Right cardiac atrium (tissue), 5 donors: ENCODE results near the gene TFCP2L1. TPM values are rescaled to one million over a fixed set of nuclear protein-coding genes. Genes with fewer than 3 reads are reported as not detected.

Experiments
- ATAC-seq, 2 donors: fragments of 200-7000 bp; cut with Tn5 transposase; one replicate each; pipeline versions ENCODE4 v1.8.0 to v1.9.1; 2020; ENCODE audit warnings: moderate library complexity in 2 of 2, mild to moderate bottlenecking in 1 of 2
- DNase-seq, 3 donors: peaks; one replicate each; pipeline ENCODE4 v3.0.0-alpha.2; 2020
- H3K27ac ChIP-seq: one replicate; pipeline ENCODE4 v1.5.1; 2013; ENCODE audit warnings: mild to moderate bottlenecking, low read length, control low read depth, moderate library complexity
- H3K27me3 ChIP-seq: one replicate; pipeline ENCODE4 v1.6.1; 2013; ENCODE audit not compliant: control insufficient read depth, insufficient read depth
- H3K4me1 ChIP-seq: one replicate; pipeline ENCODE4 v1.6.1; 2013; ENCODE audit warnings: low read length; ENCODE audit not compliant: control insufficient read depth, insufficient read depth
- H3K4me3 ChIP-seq: one replicate; pipeline ENCODE4 v1.5.1; 2013; ENCODE audit warnings: low read length, control low read depth
- H3K9me3 ChIP-seq: one replicate; pipeline ENCODE4 v1.6.1; 2013; ENCODE audit warnings: low read length; ENCODE audit not compliant: control insufficient read depth
- WGBS: extraction: QIAGEN DNeasy Blood & Tissue Kit; methylation state at CpG from one replicate; pipeline ENCODE4 v1.1.7; 2013; 5-methylcytosine and 5-hydroxymethylcytosine counted together
- intact Hi-C, 4 donors: fragments of 100-400 bp; cut with DNase I; formaldehyde crosslinking; loops; one replicate each; pipeline versions ENCODE4 v1.11.0 to v1.14.0; 2022 to 2023
- polyA plus RNA-seq: library from polyadenylated mRNA; stranded (reverse); fragments of 200-250 nt; gene quantifications from one replicate; pipeline ENCODE4 v1.2.3, GENCODE V29; 2013
- total RNA-seq, 4 donors: library from RNA; stranded (reverse); fragmentation: NEBNext Ultra II Directional; extraction: Animal tissue kit (Norgen Biotek cat#: 25700); gene quantifications; one replicate each; pipeline ENCODE4 v1.2.1, GENCODE V29; 2021
- donor health status: healthy with polysubstance abuse.
- donor health status: DM: no; HTN: yes; CAD: no.
- donor health status: DM: no; HTN: no; CAD: no.
- donor health status: DM: no; HTN: yes; CAD: no; lungs with severe emphysema.
- donor health status: DM: yes; HTN: yes; CAD: no.

Gene TFCP2L1
- total and polyA plus RNA-seq, 5 donors, result 0.11 to 0.88 (median 0.38) TPM

DNA sequence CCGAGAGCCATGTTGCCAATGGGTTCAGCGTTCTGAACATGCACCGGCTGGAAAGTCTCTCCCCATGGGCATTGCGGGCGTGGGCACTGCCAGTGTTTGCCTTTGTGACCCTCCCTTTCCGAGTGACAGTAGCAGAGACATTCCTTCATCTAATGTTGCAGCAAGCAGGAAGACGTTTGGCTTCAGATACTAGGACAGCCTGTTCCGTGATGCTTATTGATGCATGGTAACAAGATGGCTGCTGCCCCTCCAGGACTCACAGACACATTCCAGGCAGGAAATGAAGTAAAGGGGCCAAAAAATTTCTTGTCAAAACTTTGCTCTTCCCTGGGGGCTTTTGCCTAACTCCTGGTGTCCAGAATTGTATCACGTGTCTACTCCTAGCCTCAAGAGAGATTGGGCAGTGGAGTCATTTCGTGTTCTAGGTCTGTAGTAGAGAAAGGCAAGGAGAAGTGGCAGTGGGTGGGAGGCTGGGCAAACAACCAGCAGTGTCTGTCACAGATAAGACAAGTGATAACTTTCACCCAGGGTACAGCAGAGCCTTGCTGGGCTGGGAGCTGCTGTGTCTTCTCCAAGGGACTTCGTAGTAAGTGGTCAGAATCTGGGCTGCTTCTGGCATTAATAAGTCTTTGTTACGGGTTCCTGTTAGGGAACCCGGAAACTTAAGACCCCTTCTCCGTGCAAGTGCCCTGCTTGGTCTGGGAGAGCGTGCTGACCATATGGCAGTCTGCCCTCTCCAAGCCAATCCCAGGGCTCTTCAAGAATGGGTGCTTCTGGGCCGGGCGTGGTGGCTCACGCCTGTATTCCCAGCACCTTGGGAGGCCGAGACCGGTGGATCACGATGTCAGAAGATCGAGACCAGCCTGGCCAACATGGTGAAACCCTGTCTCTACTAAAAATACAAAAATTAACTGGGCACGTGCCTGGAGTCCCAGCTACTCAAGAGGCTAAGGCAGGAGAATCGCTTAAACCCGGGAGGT lies 93.5 kb downstream of the TFCP2L1 start:
- intact Hi-C loops, result no loop called here
- H3K27me3 ChIP-seq, result no peaks in the 10 kb centered on the region
- no peak for ATAC-seq

DNA sequence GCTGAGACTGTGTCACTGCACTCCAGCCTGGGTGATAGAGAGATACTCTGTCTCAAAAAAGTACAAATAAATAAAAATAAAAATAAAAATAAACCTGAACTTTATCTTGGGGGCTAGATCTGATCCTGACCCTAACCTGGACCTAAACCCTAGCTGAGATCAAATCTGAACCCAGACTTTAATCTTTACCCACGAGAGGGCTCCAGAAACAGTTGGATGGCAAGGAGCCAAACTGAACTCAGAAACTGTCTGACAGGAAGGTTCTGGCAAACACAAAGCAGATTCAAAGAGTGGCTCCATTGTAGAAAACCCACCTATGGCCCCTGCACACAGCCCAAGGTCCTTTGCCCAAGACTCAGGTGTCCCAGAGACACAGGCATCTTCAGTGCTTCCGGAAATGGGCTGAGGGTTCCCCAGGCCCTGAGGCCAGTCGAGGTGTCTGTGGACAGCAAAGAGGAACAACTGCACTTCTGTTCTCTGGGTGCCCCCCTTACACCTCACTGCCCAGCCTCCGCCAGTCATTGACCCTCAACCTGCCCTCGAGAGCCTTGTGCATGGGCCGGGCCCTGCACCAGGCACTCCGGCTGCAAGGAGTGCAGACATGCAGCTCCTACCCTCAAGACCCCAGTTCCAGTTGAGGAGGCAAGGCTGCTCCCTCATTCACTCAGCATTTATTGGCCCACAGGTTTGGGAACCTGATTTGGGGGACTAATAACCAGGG lies 95.2 kb downstream of the TFCP2L1 start:
- intact Hi-C loops, result no loop called here
- Histone ChIP-seq H3K27me3 (no peaks in the 10 kb centered on the region), H3K27ac (no peak overlapping the region), H3K4me1 (peaks cover 3% of the 10 kb centered on the region), H3K4me3 (no peak overlapping the region), H3K9me3 (no peaks in the 10 kb centered on the region)
- 61% methylated on average over 7 of the region's 7 CpGs for WGBS
- ATAC-seq, result no peak
- no peak for DNase-seq

More for the DNA sequence above, 93.5 kb downstream of the TFCP2L1 start:
- WGBS, result 80% methylated on average over 25 of the region's 25 CpGs
- no peak overlapping the region for H3K27ac ChIP-seq
- DNase-seq, result no peak
- no peaks in the 10 kb centered on the region for H3K9me3 ChIP-seq
- H3K4me1 ChIP-seq, result no peaks in the 10 kb centered on the region
- no peak overlapping the region for H3K4me3 ChIP-seq

DNA sequence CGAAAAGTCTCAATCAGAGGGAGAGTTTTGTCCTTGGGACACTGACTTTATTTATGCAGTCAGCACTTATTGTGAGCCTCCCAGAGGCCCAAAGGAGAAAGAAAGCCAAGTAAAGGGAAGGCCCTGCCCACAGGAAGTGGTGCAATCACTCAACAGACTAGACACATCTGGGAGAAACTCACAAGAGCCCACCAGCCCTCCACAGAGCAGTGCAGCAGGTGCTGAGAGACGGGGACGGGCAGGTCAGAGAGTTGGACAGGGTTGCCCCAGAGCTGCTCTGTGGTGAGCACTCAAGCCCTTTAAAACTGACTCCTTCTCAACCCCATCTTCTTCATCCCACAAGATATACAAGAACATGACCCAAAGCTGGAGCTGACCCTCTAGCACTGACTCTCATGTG lies 96.0 kb downstream of the TFCP2L1 start:
- intact Hi-C loops, result no loop called here
- Histone ChIP-seq H3K4me3 (no peak overlapping the region), H3K4me1 (peaks cover 3% of the 10 kb centered on the region), H3K27ac (no peak overlapping the region), H3K9me3 (no peaks in the 10 kb centered on the region), H3K27me3 (no peaks in the 10 kb centered on the region)
- DNase-seq (peak in 1 of 3 donors; percentile 73), ATAC-seq (peak; percentile 36 to 43)
- 71% methylated on average over 3 of the region's 3 CpGs for WGBS

GRCh38 chr2:121187982-121188411 lies 97.0 kb downstream of the TFCP2L1 start:
- no peak for ATAC-seq
- DNase-seq, result no peak
- Histone ChIP-seq H3K9me3 (no peaks in the 10 kb centered on the region), H3K4me3 (no peak overlapping the region), H3K27ac (no peak overlapping the region), H3K27me3 (no peaks in the 10 kb centered on the region), H3K4me1 (peaks cover 3% of the 10 kb centered on the region)
- WGBS, result 76% methylated on average over 6 of the region's 6 CpGs
- intact Hi-C loops, result no loop called here

GRCh38 chr2:121187351-121187981 lies 97.5 kb downstream of the TFCP2L1 start:
- Histone ChIP-seq H3K9me3 (no peaks in the 10 kb centered on the region), H3K4me1 (peaks cover 3% of the 10 kb centered on the region), H3K27me3 (no peaks in the 10 kb centered on the region), H3K27ac (no peak overlapping the region), H3K4me3 (no peak overlapping the region)
- intact Hi-C loops, result no loop called here
- WGBS, result 90% methylated on average over 19 of the region's 19 CpGs
- no peak for DNase-seq
- ATAC-seq, result no peak

GRCh38 chr2:121186261-121186660 lies 98.7 kb downstream of the TFCP2L1 start:
- Histone ChIP-seq H3K27me3 (no peaks in the 10 kb centered on the region), H3K9me3 (no peaks in the 10 kb centered on the region), H3K27ac (no peak overlapping the region), H3K4me3 (no peak overlapping the region), H3K4me1 (peaks cover 3% of the 10 kb centered on the region)
- peak; percentile 9 to 17 for ATAC-seq
- DNase-seq, result no peak
- WGBS, result 85% methylated on average over 9 of the region's 9 CpGs
- intact Hi-C loops, result no loop called here

- 74% methylated on average over 5 of the region's 5 CpGs for WGBS
- H3K27ac ChIP-seq, result no peak overlapping the region
- no peaks in the 10 kb centered on the region for H3K9me3 ChIP-seq
- ATAC-seq (peak; percentile 43 to 66), DNase-seq (no peak)
- intact Hi-C loops, result no loop called here
- H3K4me1 ChIP-seq, result peaks cover 3% of the 10 kb centered on the region
- H3K4me3 ChIP-seq, result no peak overlapping the region
- H3K27me3 ChIP-seq, result no peaks in the 10 kb centered on the region
Observed at GRCh38 chr2:121185571-121186074, 99.4 kb downstream of the TFCP2L1 start.

GRCh38 chr2:121185111-121185510 lies 99.9 kb downstream of the TFCP2L1 start:
- no peak for DNase-seq
- Histone ChIP-seq H3K9me3 (no peaks in the 10 kb centered on the region), H3K27me3 (no peaks in the 10 kb centered on the region), H3K4me3 (no peak overlapping the region), H3K4me1 (peaks cover 3% of the 10 kb centered on the region), H3K27ac (no peak overlapping the region)
- 70% methylated on average over 10 of the region's 10 CpGs for WGBS
- intact Hi-C loops, result no loop called here
- peak in 1 of 2 donors; percentile 34 for ATAC-seq

DNA sequence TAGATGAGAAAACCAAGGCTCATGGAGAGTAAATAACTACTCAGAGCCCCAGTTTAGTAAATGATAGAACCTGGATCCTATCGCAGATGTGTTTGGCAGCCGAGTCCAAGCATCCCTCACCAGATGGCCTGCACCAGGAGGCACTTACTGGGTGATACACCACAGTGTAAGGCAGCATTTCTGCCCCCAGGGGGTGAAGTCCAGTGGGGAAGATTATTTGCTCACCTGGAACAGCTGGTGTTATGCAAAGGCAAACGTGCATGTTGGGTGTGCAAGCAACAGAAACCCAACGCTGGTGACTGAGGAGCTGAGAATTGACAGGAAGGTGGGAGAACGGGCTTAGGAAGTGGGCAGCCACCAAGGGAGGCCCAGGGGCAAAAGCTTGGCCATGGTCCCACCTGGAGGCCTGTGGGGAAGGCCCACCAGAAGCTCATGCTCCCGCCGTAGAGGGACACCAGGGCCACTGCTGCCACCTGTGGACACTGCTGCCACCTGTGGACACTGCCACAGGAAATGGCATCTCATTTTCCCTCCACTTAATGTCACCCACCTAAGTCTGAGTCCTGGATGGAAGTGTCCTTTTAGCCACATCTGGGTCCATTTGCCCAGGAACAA lies 100.6 kb downstream of the TFCP2L1 start:
- WGBS, result 83% methylated on average over 7 of the region's 7 CpGs
- Histone ChIP-seq H3K4me1 (peaks cover 3% of the 10 kb centered on the region), H3K4me3 (no peak overlapping the region), H3K27ac (no peak overlapping the region), H3K9me3 (no peaks in the 10 kb centered on the region), H3K27me3 (no peaks in the 10 kb centered on the region)
- DNase-seq (no peak), ATAC-seq (no peak)
- intact Hi-C loops, result no loop called here

GRCh38 chr2:121182520-121182919 lies 102.5 kb downstream of the TFCP2L1 start:
- Histone ChIP-seq H3K9me3 (no peaks in the 10 kb centered on the region), H3K4me1 (peaks cover 3% of the 10 kb centered on the region), H3K27ac (no peak overlapping the region), H3K4me3 (no peak overlapping the region), H3K27me3 (no peaks in the 10 kb centered on the region)
- 83% methylated on average over 4 of the region's 4 CpGs for WGBS
- ATAC-seq (no peak), DNase-seq (no peak)
- intact Hi-C loops, result no loop called here
